HG03280 (cell line): ENCODE measurements around the gene SLC16A12.
"Not testable (repeated sequence)": the region's sequence is repeated elsewhere in the genome, so short reads cannot be mapped to it uniquely, and the experiment has no call there.

Experiments
- ATAC-seq: cut with Tn5 transposase; IDR thresholded peaks from one replicate; pipeline ENCODE4 v1.9.1; 2021; ENCODE audit warnings: mild to moderate bottlenecking, moderate library complexity; ENCODE audit not compliant: unreplicated experiment

Gene SLC16A12

DNA sequence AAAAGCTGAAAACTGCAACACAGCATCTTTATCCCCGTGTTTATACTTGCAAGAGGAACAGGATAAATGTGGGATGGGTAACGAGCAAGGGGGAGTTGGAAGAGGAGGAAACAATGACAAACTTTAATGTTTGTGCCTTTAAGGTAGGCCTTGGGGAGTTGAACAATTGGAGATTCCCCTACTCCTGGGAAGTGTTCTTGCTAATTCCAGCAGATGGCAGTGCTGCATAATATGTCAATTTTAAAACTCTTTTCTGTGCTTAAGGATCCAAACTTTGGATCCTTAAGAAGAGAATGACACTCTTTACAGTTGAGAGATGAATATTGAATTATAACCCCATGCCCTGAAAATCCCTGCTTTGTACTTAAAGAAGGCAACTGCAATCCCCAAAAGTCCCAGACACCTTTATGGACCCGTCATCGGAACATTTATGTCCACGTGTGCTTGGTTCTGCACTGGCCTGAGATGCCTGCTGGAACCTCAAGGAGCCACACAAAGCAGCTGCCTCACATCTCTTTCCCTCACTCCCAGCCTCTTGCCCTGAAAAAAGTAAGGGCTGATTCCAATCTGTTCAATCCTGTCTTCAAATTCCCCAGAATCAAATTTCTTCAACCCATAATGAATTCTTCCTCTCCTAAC is 109.0 kb downstream of the SLC16A12 start:
- no peak for ATAC-seq

DNA sequence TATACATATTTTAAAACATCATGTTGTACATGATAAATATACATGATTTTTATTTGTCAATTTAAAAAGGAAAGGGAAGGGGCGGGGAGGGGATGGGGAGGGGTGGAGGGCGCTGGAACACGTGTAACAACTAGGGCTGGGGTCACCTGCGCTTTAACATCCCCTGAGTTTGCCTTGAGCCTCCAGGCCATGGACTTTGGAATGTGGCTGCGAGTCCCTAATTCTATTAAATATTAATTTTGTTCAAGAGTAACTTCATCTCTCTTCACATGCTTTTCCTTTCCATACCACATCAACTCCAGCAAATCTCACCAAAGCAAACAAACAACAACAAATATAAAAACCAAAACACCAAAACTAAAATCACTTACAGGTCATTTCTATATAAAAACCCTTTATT is 110.4 kb downstream of the SLC16A12 start:
- no peak for ATAC-seq

DNA sequence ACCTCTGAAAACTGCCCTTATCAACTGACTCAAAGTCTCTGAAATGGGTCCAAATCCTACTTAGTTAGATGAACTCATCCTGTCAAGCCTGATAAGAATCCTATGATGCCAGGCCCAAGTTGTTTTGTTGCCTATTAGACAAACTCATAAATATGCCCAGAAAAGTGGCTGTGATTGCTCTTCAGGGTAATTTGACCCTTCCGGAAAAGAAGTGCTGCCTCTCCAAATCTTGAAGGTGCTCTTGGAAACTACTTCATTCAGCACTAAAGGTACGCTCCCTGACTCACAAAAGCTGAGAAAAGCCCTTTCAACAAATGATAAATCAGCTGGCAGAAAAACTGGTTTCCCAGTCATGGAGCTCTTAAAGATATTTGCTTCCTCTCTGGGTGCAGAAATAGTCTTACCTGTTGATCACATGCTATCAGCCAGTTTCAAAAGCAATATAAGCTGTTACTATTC is 114.3 kb downstream of the SLC16A12 start:
- no peak for ATAC-seq

DNA sequence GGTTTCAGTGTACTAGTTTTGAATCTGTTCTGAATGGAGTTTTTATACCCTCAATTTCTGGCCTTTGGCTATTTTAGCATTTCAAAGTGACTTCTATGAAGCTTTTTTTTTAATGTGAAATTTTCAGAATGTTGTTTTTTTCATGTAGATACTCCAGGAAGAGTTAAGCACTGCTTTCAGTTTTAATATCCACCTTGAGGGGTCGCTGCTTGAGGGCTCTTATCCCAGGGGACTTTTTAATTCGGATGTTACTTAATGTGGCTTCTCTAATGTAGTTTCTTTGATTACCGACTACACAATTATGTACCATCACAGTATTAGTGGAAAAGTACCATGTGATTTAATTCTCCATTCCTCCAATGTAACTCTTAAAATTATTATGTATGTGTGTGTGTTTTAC is 115.8 kb downstream of the SLC16A12 start:
- ATAC-seq: no peak

DNA sequence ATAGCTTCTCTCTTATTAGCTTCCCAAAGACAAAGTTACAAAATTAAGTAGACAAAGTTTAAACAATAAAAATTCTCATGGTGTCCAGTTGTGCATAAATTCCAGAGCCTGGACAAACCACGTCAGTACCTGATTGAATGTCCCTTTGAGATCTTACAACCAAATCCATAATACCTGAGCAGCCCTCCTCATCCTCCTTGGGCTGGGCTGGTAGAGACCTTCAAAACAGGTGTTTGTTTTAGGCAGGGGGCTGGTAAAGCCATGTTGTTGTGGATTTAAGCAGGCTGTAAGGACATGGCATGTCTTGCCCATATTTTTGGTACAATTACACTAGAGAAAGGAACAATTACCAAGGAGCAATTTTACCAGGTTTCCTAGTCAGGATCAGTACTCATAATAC is 118.9 kb downstream of the SLC16A12 start:
- no peak for ATAC-seq

DNA sequence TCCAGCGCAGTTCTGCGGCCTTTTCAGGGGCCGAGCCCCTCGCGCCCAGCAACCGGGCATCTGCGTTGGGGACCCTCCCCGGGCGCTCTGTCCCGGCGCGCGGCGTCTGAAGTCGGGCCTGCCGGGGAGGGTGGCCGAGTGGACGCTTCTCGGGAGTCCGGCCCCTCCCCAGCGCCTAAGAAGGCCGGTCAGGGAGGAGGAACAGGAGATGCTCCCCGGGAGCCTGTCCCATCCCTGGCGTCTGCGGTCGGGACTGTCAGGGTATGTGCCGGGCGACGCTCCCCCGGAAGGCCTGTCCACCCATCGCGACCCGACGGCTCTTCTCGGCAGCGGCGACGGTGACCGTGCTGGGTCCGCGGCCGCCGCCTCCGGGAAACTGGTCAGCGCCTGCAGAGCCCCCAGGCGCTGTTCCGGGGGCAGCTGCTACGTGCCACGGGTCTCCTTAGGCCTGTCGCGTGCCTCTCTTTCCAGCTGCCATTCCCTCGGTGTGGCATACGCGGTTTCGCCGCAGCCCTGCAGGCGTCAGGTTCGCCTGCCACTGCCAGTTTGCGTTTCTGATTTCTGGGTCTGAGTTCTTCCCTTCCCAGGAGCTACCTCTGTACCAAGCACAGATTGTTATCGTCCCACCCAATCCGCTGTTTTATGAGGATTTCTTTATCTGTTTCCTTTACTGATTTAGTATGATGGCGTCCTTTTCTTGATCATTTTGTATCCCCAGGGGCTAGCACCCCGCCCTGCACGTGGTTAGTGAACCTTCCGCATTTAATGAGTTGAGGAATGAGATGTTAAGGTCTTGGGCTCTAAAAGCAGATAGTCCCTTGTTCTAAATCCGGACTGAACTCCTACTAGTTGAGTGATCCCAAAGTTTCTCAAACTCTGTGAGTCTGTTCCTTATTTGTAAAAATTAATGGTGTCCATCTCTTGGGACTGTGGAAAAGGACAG is 120.2 kb downstream of the SLC16A12 start:
- ATAC-seq: peak; percentile 37

DNA sequence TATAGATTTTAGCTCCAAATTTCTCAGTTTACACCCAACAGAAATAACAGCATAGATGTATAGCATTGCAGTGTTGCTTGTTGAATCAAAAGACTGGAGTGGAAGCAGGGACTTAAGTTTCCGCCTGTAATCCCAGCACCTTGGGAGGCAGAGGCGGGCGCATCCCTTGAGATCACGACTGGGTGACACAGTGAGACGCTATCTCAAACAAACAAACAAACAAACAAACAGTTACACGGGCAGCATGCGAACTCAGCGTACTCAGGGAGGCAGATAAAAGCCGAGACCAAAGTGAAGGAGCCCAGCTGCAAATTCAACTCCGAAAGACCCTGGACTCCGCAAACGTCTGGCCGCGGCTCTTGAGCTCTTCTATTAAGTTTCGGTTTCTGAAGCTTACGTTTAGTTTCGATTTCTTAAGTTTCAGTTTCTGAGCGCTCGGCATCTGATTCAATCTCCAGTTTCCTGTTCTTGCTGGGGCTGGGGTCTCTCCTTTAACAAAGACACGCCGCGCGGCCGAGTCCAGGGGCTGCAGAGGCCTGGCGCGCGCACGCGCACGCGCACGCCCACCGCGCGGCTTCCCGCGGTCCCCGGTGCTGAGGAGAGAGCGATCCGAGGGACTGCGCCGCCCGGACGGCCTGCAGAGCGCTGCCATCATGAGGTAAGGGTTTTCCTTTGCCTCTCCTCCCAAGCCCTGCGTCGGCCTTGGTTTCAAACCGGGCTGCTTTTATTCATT is 121.1 kb downstream of the SLC16A12 start, which contains the start of gene IFIT5:
TSS of gene IFIT5 (plus strand) at position 423 of the 733 bp plus-strand sequence. CDS start at position 654, 231 bp downstream.
- peak; percentile 69 for ATAC-seq

DNA sequence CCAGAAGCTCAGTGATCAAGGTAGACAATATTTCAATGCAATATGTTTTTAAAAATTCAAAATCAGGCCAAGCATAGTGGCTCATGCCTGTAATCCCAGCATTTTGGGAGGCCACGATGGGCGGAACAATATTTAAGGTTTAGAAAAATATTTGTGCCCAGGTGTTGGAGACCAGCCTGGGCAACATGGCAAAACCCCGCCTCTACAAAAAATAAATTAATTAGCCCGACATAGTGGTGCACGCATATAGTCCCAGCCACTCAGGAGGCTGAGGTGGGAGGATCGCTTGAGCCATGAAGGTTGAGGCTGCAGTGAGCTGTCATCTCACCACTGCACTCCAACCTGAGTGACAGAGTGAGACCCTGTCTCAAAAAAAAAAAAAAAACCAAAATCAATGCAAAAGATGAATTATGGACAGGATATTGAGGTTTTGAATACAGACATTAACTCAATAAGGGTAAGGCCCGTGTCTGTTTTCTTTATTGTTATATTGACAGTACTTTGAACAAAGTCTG is 121.9 kb downstream of the SLC16A12 start:
- ATAC-seq: no peak

DNA sequence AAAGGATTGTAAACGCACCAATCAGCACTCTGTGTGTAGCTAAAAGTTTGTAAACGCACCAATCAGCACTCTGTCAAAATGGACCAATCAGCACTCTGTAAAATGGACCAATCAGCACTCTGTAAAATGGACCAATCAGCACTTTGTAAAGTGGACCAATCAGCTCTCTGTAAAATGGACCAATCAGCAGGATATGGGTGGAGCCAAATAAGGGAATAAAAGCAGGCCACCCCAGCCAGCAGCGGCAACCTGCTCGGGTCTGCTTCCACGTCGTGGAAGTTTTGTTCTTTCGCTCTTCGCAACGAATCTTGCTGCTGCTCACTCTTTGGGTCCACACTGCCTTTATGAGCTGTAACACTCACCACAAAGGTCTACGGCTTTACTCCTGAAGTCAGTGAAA is 123.1 kb downstream of the SLC16A12 start:
- ATAC-seq: not testable (repeated sequence)

DNA sequence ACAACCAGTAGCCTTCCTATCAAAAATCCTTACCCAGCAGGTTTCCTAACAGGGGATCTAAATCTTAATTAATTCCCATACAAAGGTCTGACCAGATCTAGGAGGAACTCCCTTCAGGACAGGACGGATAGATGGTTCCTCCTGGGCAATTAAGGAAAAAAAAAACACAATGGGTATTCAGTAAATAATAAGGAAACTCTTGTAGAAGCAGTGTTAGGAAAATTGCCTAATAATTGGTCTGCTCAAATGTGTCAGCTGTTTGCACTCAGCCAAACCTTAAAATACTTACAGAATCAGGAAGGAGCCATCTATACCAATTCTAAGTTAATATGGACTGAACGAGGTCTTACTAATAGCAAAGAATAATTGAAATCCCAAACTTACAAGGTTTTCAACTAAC is 124.3 kb downstream of the SLC16A12 start:
- ATAC-seq: not testable (repeated sequence)

DNA sequence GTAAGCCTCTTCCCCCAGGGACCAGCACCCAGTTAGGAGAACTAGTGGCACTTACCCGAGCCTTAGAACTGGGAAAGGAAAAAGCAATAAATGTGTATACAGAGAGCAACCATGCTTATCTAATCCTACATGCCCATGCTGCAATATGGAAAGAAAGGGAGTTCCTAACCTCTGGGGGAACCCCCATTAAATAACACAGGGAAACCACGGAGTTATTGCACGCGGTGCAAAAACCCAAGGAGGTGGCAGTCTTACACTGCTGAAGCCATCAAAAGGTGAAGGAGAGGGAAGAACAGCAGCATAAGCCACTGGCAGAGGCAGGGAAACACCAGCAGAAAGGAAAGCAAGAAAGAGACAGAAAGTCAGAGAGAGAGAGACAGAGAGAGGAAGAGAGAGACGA is 124.8 kb downstream of the SLC16A12 start:
- not testable (repeated sequence) for ATAC-seq

DNA sequence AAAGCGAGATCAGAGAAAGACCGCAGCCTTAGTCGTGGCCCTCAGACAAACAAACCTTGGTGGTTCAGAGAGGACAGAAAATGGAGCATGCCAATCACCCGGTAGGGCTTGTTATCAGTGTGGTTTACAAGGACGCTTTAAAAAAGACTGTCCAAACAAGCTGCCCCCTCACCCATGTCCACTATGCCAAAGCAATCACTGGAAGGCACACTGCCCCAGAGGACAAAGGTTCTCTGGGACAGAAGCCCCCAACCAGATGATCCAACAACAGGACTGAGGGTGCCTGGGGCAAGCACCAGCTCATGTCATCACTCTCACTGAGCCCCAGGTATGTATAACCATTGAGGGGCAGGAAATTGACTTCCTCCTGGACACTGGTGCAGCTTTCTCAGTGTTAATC is 126.1 kb downstream of the SLC16A12 start:
- not testable (repeated sequence) for ATAC-seq

DNA sequence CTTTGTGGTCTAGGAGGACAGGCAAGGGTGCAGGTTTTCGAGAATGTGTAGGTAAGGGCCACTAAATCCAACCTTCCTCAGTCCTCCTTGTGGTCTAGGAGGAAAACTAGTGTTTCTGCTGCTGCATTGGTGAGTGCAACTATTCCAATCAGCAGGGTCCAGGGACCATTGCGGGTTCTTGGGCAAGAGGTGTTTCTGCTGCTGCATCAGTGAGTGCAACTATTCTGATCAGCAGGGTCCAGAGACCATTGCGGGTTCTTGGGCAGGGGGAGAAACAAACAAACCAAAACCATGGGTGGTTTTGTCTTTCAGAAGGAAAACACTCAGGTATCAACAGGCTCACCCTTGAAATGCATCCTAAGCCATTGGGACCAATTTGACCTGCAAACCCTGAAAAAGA is 127.6 kb downstream of the SLC16A12 start:
- ATAC-seq: not testable (repeated sequence)

DNA sequence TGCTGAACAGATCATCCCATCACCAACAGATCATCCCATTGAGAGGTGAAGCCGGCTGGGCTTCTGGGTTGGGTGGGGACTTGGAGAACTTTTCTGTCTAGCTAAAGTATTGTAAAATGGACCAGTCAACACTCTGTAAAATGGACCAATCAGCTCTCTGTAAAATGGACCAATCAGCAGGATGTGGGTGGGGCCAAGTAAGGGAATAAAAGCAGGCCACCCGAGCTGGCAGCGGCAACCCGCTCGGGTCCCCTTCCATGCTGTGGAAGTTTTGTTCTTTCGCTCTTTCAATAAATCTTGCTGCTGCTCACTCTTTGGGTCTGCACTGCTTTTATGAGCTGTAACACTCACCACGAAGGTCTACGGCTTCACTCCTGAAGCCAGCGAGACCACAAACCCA is 129.2 kb downstream of the SLC16A12 start:
- not testable (repeated sequence) for ATAC-seq

DNA sequence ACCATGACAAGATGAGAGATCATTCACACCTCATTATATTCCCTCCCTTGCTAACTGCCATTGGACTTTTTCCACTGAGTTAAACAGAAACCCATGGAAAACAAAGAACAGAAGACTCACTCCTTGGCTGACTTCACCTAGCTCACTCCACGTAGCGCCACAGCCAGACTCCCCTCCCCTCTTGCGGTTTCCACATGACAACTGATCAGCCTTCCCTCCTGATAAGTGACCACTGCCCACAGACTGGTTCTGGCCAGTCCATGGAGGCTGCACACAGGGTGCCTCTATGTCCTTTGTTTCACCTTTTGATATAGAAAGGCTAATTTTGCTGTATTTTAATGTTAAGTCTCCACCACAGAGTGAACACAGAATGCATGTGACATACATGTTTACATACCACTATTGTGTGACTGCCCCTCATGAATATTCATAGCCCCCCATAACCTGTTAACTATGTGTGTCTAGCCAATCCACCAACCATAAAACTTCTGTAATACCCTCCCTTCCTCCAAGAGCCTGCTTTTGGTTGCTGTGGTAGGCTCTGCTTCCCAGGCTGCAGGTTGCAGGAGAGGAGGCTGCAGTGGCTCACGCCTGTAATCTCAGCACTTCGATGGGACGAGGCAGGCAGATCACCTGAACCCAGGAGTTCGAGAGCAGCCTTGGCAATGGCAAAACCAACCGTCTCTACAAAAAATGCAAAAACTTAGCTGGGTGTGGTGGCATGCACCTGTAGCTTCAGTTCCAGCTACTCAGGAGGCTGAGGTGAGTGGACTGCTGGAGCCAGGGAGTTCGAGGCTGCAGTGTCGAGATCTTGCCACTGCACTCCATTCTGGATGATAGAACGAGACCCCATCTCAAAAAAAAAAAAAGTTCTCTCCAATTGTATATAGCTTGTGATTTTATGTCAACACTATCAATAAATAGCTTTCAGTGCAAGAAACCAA is 131.0 kb downstream of the SLC16A12 start:
- no peak for ATAC-seq

DNA sequence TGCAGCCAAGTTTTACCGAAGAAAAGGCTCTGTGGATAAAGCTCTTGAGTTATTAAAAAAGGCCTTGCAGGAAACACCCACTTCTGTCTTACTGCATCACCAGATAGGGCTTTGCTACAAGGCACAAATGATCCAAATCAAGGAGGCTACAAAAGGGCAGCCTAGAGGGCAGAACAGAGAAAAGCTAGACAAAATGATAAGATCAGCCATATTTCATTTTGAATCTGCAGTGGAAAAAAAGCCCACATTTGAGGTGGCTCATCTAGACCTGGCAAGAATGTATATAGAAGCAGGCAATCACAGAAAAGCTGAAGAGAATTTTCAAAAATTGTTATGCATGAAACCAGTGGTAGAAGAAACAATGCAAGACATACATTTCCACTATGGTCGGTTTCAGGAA is 132.4 kb downstream of the SLC16A12 start:
- ATAC-seq: no peak

DNA sequence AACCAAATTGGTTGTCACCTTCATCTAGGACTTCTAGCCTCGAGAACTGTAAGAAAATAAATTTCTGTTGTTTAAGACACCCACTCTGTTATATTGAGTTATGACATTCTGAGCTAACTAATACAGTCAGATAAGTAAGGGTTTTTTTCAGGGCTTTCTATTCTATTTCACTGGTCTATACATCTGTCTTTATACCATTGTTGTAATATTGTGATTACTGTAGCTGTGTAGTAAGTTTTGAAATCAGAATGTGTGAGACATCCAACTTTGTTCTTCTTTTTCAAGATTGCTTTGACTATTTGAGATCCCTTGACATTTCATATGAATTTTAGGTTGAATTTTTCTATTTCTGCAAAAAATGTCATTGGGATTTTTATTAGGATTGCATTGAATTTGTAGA is 135.4 kb downstream of the SLC16A12 start:
- no peak for ATAC-seq

DNA sequence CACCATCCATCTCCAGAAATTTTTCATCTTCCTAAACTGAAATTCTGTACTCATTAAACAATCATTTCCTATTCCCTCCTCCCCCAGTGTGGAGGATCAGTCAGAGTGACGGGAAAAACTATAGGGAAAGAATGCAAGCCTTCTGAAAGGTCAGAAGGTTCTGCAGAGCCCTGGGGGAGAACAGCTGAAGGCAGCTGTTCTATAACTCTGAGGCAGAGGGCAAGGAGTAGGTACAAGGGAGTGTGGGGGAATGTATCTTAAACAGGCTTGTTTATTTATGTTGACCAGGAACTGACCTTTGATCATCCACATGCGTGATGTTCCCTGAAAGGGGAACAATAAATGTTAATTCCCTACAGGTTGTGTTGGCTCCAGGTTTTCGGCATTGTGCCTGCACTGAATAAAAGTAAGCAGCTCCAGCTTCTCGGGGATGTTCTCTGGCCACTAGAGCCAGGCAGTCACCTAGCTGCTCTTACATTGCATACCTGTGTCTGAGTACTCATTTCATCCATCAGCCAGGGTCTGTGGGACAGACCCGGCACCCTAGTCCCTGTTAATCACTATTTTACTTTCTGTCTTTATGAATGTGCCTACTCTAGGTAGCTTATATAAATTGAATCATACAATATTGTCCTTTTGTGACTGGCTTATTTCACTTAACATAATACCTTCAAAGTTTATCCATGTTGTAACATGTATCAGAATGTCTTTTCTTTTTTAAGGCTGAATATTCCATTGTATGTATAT is 137.2 kb downstream of the SLC16A12 start:
- no peak for ATAC-seq

DNA sequence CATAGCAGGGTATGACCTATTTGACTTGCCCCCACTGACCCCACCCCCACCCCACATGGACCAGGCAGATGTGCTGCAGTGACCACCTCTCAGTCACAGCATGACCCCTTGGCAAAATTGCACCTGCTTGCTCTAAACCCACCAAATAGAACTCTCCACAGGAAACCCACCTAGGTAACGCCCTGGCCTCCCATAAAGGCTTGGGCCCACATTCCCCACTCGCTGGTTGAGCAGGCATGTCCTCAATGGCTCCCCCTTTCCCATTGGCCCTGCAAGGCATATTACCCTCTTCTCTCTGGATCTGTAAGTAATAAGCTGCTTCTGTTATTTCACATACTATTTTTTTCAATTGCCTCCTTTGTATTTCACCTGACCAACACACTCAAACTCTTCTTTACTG is 140.3 kb downstream of the SLC16A12 start:
- ATAC-seq: no peak
